ENCODE data around the gene ATL1. TPM values are rescaled to one million over a fixed set of nuclear protein-coding genes. Genes with fewer than 3 reads are reported as not detected.

The ATL1 gene
- total and polyA plus RNA-seq, 7 donors, result 3.2 to 22.5 (median 9.1) TPM

GRCh38 chr14:50666772-50667683, 107.1 kb downstream of the ATL1 start:
- DNase-seq, result peak; percentile 78
- no peaks in the 10 kb centered on the region for H3K27me3 ChIP-seq
- H3K36me3 ChIP-seq, result peaks cover 0 to 5% (median 0%) of the 10 kb centered on the region in 4 donors
- intact Hi-C loops (cut with DNase I), result loop anchor here (5.0 to 10.0 kb wide), 3 partner anchors 105 to 355 kb away; partner anchors contain the start of genes ATL1, DMAC2L and L2HGDH
- 2 to 6% methylated on average over 20 of the region's 20 CpGs for WGBS, 2 donors
- TF ChIP-seq EP300 (IDR thresholded peaks at IDR 0.05) (no peak), POLR2AphosphoS5 (IDR thresholded peaks at IDR 0.05) (peak; percentile 29 to 88 (median 56)), POLR2A (IDR thresholded peaks at IDR 0.05) (no peak)
- TF ChIP-seq, protein P1, sequence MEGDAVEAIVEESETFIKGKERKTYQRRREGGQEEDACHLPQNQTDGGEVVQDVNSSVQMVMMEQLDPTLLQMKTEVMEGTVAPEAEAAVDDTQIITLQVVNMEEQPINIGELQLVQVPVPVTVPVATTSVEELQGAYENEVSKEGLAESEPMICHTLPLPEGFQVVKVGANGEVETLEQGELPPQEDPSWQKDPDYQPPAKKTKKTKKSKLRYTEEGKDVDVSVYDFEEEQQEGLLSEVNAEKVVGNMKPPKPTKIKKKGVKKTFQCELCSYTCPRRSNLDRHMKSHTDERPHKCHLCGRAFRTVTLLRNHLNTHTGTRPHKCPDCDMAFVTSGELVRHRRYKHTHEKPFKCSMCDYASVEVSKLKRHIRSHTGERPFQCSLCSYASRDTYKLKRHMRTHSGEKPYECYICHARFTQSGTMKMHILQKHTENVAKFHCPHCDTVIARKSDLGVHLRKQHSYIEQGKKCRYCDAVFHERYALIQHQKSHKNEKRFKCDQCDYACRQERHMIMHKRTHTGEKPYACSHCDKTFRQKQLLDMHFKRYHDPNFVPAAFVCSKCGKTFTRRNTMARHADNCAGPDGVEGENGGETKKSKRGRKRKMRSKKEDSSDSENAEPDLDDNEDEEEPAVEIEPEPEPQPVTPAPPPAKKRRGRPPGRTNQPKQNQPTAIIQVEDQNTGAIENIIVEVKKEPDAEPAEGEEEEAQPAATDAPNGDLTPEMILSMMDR (IDR thresholded peaks at IDR 0.05), result no peak
- peak overlapping the region; percentile 75 to 97 (median 87) for H3K4me3 ChIP-seq
- peaks cover 0 to 26% (median 21%) of the 10 kb centered on the region in 4 donors for H3K4me1 ChIP-seq
- H3K27ac ChIP-seq, result peak overlapping the region; percentile 92 to 100 (median 97)
- H3K9me3 ChIP-seq, result no peaks in the 10 kb centered on the region

DNA sequence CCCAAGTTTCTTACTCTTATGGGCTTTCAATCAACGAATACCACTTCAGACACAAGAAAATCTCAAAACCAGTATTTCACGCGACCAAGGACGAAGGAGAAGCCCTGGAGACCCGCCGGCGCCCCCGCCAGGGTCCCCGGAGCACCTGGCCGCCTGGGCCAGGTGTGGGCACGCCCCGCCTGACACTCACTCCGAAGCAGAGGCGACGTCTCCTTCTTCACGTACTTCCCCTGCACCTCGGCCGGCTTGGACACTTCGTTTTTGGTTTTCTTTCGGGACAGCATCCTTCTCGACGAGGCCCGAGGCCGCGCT, 107.7 kb downstream of the ATL1 start:
- Histone ChIP-seq H3K9me3 (no peaks in the 10 kb centered on the region), H3K27me3 (no peaks in the 10 kb centered on the region), H3K27ac (peak overlapping the region; percentile 92 to 100 (median 97)), H3K4me3 (peak overlapping the region; percentile 75 to 97 (median 87)), H3K36me3 (peaks cover 0 to 5% (median 0%) of the 10 kb centered on the region in 4 donors), H3K4me1 (peaks cover 0 to 26% (median 21%) of the 10 kb centered on the region in 4 donors)
- TF ChIP-seq EP300 (IDR thresholded peaks at IDR 0.05) (no peak), POLR2A (IDR thresholded peaks at IDR 0.05) (no peak), POLR2AphosphoS5 (IDR thresholded peaks at IDR 0.05) (no peak)
- TF ChIP-seq, protein P1 (IDR thresholded peaks at IDR 0.05), result no peak
- 1% methylated on average over 25 of the region's 25 CpGs for WGBS, 2 donors
- intact Hi-C loops (cut with DNase I), result loop anchor here (5.0 to 10.0 kb wide), 3 partner anchors 105 to 355 kb away; partner anchors contain the start of genes ATL1, DMAC2L and L2HGDH
- DNase-seq, result peak; percentile 68

GRCh38 chr14:50667996-50668825, 108.3 kb downstream of the ATL1 start, which contains the start of gene SAV1:
Gene SAV1 (minus strand): TSS chr14:50668306. CDS start chr14:50667967, 339 bp downstream.
- Histone ChIP-seq H3K4me1 (peaks cover 0 to 26% (median 21%) of the 10 kb centered on the region in 4 donors), H3K27me3 (no peaks in the 10 kb centered on the region), H3K27ac (peak within 1 kb of the TSS; percentile 92 to 100 (median 97)), H3K9me3 (no peaks in the 10 kb centered on the region), H3K36me3 (peaks cover 0 to 5% (median 0%) of the 10 kb centered on the region in 4 donors), H3K4me3 (peak within 1 kb of the TSS; percentile 75 to 97 (median 87))
- intact Hi-C loops (cut with DNase I), result loop anchor here (5.0 to 10.0 kb wide), 3 partner anchors 106 to 356 kb away; partner anchors contain the start of genes ATL1, DMAC2L and L2HGDH
- WGBS, 2 donors, result 0% methylated on average over 92 of the region's 92 CpGs
- peak in 2 of 4 donors; percentile 20 to 21 for TF ChIP-seq EP300 (IDR thresholded peaks at IDR 0.05)
- TF ChIP-seq POLR2AphosphoS5 (IDR thresholded peaks at IDR 0.05), result peak; percentile 89 to 97 (median 93)
- TF ChIP-seq, protein P1 (IDR thresholded peaks at IDR 0.05), result no peak
- peak; percentile 41 to 64 for TF ChIP-seq POLR2A (IDR thresholded peaks at IDR 0.05)
- DNase-seq, result peak; percentile 92

DNA sequence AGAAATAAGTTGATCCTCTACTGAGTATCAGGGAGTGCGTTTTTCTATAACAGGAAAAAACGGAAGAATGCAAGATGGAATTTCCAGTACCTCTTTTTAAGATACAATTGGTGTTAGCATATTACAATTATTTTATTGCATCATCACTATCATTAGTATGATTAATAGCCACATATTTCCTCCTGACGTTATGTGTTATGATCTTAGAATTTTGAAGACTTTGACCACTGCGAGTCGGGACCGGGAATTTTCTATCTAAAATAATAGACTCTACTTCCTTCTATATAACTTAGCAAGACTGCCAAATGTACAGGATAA, 108.8 kb downstream of the ATL1 start:
- intact Hi-C loops (cut with DNase I), result loop anchor here (5.0 to 10.0 kb wide), 3 partner anchors 106 to 356 kb away; partner anchors contain the start of genes ATL1, DMAC2L and L2HGDH
- TF ChIP-seq POLR2AphosphoS5 (IDR thresholded peaks at IDR 0.05) (no peak), EP300 (IDR thresholded peaks at IDR 0.05) (no peak), POLR2A (IDR thresholded peaks at IDR 0.05) (no peak)
- TF ChIP-seq, protein P1 (IDR thresholded peaks at IDR 0.05), result no peak

More for the DNA sequence above, 108.8 kb downstream of the ATL1 start:
- Histone ChIP-seq H3K27ac (peak overlapping the region; percentile 92 to 100 (median 97)), H3K9me3 (no peaks in the 10 kb centered on the region), H3K27me3 (no peaks in the 10 kb centered on the region), H3K36me3 (peaks cover 0 to 5% (median 0%) of the 10 kb centered on the region in 4 donors), H3K4me3 (peak overlapping the region; percentile 75 to 97 (median 87)), H3K4me1 (peaks cover 0 to 23% (median 20%) of the 10 kb centered on the region in 4 donors)
- 5 to 14% methylated on average over 6 of the region's 6 CpGs for WGBS, 2 donors
- no peak for DNase-seq

All from sigmoid colon (tissue), 7 donors.